Embryonic facial prominence (tissue), 1 donor: Measurements from ENCODE around the gene RNLS.
"Not testable (repeated sequence)": the region's sequence is repeated elsewhere in the genome, so short reads cannot be mapped to it uniquely, and the experiment has no call there.

Experiments
- DNase-seq: peaks from one replicate; pipeline ENCODE4 v3.0.0-alpha.2; 2016; ENCODE audit errors: extremely low spot score

RNLS gene

DNA sequence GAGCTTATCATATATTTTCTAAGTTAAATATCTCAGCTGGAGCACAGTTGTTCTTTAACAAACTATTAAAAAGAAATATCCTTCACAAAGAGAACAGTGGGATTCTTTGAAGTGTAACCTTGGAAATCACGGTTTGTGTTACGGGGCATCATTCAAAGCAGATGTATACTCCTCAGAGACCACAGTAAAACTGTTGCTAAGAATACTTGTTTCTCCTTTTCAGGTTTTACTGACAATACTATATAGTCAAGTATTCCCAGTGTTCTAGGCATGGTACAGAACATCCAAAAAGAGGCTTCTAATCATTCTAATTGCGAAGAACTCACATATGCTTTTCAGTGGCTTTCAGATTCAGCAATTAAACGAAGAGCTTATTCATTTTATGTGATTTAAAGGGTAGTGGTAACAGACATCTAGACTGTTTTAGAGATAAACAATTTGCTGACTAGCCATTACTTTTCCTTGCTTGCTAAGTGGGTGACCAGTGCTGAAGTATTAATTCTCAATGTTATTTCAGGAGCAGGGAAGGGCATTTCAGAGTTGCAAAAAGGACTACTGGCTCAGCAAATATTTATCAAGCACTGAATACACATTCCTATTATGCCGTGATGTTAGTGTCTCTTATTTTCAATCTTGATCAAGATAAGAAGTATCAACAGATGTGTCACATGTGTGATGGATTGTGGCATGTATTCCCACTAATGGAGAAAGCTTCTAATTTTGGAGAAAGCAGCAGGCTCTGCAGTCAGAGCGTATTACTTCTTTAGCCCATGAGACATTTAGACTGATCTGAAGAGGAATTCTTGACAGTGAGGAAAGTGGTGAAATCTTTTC lies 236.8 kb downstream of the RNLS start:
- no peak for DNase-seq

GRCh38 chr10:88343761-88344484 lies 239.2 kb downstream of the RNLS start:
- no peak for DNase-seq

GRCh38 chr10:88342733-88343310 lies 240.3 kb downstream of the RNLS start:
- DNase-seq, result no peak

- no peak for DNase-seq
These were observed 246.0 kb downstream of the RNLS start for GRCh38 chr10:88337134-88337533.

- no peak for DNase-seq
These were observed 246.8 kb downstream of the RNLS start for GRCh38 chr10:88336334-88336733.

GRCh38 chr10:88333248-88333630 lies 249.9 kb downstream of the RNLS start:
- DNase-seq, result no peak

DNA sequence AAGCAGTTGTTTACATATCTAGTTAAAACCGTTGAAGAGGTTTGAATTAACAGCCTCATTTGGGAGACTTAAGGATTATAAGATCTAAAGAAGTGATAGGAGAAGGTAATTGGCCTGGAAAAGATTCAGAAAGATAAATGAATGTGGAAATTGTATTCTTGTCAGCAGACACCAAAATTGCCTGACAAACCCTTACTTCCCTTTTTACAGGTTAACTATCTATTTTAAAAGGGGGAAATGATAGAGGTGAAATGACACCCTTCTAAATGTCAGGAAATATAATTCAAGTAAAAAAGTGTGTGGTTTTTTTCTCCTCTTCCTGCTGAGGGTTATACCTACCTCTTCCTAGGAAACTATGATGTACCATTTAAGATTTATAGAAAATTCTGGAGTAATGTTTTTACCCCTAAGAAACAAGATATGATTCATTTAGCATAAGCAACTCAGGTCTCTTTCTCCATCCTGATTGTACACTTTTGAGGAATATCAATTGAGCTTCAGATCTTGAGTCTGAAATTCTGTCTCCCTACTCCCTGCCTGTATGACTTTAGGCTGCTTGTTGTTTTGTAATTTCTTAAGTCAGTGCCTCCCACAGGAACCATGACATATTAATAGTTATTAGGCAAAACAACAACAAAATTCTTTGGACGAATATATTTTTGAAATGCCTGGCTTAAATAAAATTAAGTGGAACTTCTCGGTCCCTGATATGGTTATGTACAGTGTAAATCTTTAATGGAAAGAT lies 250.4 kb downstream of the RNLS start:
- DNase-seq, result no peak

DNA sequence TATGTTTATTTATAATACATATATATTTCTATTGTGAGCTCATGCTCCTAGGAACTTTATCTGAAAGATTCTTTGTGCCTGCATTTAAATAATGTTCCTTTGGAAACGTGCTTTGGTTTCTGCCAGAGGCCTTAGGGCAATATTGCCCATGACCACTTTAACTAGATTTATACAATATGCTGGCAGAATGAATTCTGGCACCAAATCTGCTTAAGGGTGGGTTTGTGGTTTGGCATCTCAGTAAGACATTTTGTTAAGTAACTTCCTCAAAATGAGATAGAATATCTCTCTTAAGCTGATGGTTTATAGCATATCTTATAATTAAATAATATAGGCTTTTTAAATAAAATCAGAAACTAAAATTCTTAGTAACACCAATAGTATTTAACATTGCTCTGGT lies 252.9 kb downstream of the RNLS start:
- DNase-seq, result no peak

DNA sequence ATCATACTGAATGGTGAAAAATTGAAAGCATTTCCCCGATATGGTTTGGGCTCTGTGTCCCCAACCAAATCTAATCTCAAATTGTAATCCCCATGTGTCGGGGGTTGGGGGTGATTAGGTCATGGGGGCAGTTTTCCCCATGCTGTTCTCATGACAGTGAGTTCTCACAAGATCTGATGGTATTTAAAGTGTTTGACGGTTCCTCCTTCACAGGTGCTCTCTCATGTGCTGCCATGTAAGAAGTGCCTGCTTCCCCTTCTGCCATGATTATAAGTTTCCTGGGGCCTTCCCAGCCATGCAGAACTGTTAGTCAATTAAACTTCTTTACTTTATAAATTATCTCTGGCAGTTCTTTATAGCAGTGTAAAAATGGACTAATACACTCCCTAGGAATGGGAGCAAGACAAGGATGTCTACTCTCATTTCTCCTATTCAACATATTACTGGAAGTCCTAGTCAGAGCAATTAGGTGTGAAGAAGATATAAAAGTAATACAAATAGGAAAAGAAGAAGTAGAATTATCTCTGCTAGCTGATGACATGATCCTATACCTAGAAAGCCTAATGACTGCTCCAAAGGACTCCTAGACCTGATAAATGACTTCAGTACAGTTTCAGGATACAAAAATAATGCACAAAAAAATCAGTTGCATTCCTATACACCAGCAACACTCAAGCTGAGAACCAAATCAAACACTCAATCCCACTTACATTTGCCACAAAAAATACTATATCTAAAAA lies 260.6 kb downstream of the RNLS start:
- no peak for DNase-seq

- no peak for DNase-seq
These were observed 263.1 kb downstream of the RNLS start for GRCh38 chr10:88319960-88320517.

GRCh38 chr10:88318803-88319202 lies 264.3 kb downstream of the RNLS start:
- DNase-seq, result no peak

- no peak for DNase-seq
These were observed 266.0 kb downstream of the RNLS start for GRCh38 chr10:88317099-88317498.

GRCh38 chr10:88316292-88316861 lies 266.7 kb downstream of the RNLS start:
- DNase-seq, result no peak

DNA sequence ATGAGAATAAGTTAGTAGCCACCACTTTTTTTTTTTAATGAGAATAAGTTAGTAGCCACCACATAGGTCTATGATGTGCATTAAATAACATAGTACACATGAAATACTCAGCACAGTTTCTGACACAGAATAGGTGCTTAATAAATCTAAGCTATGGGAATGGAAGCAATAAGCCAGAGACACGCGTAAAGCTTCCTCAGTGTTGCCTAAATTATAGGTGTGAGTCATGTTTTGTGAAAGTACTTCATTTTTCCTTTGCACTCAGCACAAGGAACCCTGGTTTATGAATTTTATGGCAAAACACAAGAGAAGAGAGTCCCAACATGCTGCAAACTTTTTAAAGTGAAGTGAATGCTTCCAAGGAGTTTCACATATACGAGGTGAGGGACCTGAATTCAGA lies 267.4 kb downstream of the RNLS start:
- no peak for DNase-seq

DNA sequence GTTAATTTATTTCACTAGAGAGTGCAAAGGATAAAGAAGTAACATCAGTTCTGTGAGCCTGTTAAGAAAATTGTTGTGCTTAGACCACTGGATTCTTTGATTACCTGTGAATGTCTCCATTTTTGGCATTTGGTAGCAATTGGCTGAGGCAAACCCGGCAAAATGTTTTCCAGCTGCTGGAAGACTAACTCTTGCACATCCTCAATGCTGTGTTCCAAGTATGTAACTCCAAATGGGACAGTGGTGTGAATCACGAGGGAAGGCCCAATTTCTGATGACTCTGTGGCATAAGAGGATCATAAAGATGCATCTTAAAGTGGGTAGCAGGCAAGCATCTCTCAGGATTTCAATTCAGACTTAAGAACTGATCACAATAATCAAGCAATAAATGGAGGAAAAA lies 268.8 kb downstream of the RNLS start:
- no peak for DNase-seq

DNA sequence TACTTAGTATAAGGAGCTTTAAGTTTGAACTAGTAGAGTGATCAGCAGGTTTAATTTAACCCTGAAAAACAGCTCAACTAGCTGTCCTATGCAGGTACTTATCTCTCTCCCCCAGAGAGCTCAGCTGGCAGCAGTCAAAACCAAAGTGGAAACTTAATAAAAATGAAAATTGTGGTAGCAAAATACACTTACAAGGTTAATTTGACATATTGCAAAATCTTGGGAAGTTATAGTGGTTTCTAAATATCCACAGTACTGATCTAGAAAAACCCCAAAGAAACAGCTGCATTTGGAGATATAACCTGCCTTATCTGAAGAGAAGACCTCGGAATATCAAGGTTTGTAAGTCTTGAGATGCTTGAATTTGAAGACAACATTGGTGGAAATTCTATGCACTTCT lies 269.2 kb downstream of the RNLS start:
- DNase-seq, result no peak

GRCh38 chr10:88312855-88313254 lies 270.3 kb downstream of the RNLS start:
- no peak for DNase-seq

DNA sequence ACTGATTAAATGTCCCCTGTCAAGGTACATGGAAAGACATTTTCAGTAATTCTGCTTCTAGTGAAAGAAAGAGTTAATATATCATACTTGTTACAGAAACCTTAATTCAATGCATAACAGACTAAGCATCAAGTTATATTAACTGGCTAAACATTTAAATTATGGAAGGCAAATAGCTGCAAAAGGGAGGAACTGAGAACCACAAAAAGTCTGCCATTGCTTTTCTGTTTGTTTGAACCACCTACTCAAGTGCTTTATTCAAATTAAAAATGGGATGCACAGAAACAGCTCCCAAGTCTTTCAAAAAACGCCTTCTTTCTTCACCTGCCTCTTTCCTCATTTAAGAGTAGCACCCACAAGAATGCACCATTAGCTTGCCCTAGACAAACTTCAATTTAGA lies 271.9 kb downstream of the RNLS start:
- DNase-seq, result no peak

DNA sequence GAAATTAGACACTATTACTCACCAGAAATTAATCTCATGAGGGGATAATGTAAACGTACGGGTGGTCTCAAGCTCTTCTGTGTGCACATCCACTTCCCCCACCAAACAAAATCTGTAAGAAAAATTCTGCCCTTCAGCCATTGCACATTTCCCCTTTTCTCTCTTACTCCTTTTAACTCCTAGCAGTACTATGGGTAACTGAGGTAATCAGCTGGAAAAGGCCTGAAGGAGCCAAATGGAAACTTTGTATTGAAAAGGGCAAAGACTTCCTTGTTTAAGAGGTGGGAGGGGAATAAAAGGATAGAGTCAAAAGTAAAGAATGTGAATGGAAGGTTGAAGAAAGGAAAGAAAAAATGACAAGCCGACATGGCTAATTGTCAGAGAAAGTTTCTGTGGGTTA lies 273.8 kb downstream of the RNLS start:
- no peak for DNase-seq

DNA sequence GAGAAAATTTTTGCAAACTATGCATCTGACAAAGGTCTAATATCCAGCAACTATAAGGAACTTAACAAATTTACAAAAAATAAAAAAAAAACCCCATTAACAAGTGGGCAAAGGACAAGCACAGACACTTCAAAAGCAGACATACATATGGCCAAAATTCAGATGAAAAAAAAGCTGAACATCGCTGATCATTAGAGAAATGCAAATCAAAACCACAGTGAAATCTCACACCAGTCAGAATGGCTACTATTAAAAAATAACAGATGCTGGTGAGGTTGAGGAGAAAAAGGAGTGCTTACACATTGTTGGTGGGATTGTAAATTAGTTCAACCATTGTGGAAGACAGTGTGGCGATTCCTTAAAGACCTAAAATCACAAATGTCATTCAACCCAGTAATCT lies 274.8 kb downstream of the RNLS start:
- not testable (repeated sequence) for DNase-seq

GRCh38 chr10:88299787-88300186 lies 283.3 kb downstream of the RNLS start:
- no peak for DNase-seq
